Brain microvascular endothelial cell (primary cell): ENCODE measurements around the gene PEX1.

Experiments
- DNase-seq: peaks from one replicate; pipeline ENCODE4 v3.0.0-alpha.2; 2020
- H3K27ac ChIP-seq: fragments of 250-450 bp; sonication (Bioruptor Pico); 2 replicates; pipeline ENCODE4 v1.5.1; 2020; ENCODE audit warnings: mild to moderate bottlenecking, moderate library complexity
- H3K27me3 ChIP-seq: fragments of 250-450 bp; sonication (Bioruptor Pico); replicated peaks from 2 replicates; pipeline ENCODE4 v1.5.1; 2020; ENCODE audit warnings: mild to moderate bottlenecking
- H3K36me3 ChIP-seq: fragments of 250-450 bp; sonication (Bioruptor Pico); replicated peaks from 2 replicates; pipeline ENCODE4 v1.5.1; 2020; ENCODE audit warnings: mild to moderate bottlenecking
- H3K4me3 ChIP-seq: 2 replicates; pipeline ENCODE4 v1.5.1; 2011; ENCODE audit warnings: low read depth, mild to moderate bottlenecking, control low read depth, low read length, moderate library complexity
- CTCF ChIP-seq: IDR thresholded peaks from 2 replicates; pipeline ENCODE4 v1.5.1; 2011; ENCODE audit warnings: low read depth, mild to moderate bottlenecking, moderate library complexity, low read length, control low read depth, inconsistent platforms; ENCODE audit errors: missing control alignments
- in situ Hi-C: cut with HindIII; loops from 2 replicates; pipeline ENCODE4 v1.10.0; 2017; ENCODE audit warnings: low sequenced_read_pairs, low pct_ligation_motif_present

PEX1 gene

DNA sequence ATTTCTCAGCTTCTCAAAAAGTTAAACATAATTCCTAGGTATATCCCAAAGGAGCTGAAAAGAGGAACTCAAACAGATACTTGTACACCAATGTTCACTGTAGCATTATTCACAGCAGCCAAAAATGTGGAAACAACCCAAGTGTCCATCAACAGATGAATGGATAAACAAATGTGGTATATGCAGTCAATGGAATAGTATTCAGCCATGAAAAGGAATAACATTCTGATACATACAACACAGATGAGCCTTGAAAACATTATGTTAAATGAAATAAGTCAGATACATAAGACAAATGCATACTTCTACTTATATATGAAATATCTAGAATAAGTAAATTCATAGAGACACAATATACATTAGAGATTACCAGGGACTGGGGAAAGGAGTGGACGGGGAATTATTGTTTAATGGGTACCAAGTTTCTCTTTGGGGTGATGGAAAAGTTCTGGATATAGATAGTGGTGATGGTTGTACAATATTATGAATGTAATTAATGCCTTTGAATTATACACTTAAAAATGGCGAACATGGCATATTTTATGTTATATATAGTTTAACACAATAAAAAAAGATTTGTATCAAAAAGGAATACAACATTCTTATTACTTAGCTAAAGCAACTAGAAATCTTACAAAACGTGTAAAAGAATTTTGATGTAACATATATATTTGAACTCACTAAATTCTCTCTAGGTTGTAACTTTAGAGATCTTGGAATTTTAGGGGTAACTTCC lies 15.0 kb downstream of the PEX1 start:
- H3K27ac ChIP-seq, result no peak overlapping the region
- no peaks in the 10 kb centered on the region for H3K27me3 ChIP-seq
- in situ Hi-C loops, result no loop called here
- no peak for TF ChIP-seq CTCF
- H3K4me3 ChIP-seq, result no peak overlapping the region
- DNase-seq, result no peak
- no peaks in the 10 kb centered on the region for H3K36me3 ChIP-seq

DNA sequence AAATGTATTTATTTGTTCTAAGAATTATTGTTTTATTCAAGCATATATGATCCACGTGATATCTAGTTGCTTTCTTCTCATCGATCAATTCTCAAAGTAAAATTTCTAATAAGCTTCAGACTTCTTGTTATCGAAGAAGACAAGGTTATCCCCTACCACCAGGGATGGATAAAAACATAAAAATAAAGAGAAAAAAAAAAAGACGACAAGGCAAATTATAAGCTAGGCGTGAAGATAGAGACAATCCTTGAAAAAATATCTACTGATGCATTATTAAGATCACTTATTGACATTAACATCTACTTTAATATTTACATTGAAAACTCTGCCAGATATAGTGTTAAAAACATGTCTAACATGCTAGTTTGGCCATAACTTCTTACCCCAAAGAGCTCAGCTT lies 19.4 kb downstream of the PEX1 start:
- in situ Hi-C loops, result no loop called here
- TF ChIP-seq CTCF, result no peak
- no peaks in the 10 kb centered on the region for H3K27me3 ChIP-seq
- no peak for DNase-seq
- H3K27ac ChIP-seq, result no peak overlapping the region
- no peaks in the 10 kb centered on the region for H3K36me3 ChIP-seq
- no peak overlapping the region for H3K4me3 ChIP-seq

DNA sequence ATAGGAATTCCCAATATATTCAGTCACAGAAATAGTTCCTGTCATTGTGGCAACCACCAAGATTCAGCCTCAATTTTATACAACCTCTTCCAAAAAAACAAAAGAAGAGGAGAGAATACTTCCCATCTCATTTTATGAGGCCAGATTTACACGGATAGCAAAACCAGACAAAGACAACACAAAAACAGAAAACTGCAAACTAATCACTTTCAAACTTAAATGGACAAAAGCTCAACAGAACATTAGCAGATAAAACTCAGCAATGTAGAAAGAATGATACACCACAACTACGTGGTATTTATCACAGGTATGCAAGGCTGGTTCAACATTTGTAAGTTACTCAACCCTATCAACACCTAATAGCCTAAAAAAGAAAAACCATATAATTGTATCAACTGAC lies 22.0 kb downstream of the PEX1 start:
- no peaks in the 10 kb centered on the region for H3K36me3 ChIP-seq
- no peak overlapping the region for H3K4me3 ChIP-seq
- H3K27me3 ChIP-seq, result no peaks in the 10 kb centered on the region
- H3K27ac ChIP-seq, result no peak overlapping the region
- TF ChIP-seq CTCF, result no peak
- no peak for DNase-seq
- in situ Hi-C loops, result no loop called here

- in situ Hi-C loops, result no loop called here
- Histone ChIP-seq H3K36me3 (no peaks in the 10 kb centered on the region), H3K27me3 (no peaks in the 10 kb centered on the region), H3K27ac (no peak overlapping the region), H3K4me3 (no peak overlapping the region)
- DNase-seq, result no peak
- TF ChIP-seq CTCF, result no peak
Measured at GRCh38 chr7:92504563-92504962, 23.8 kb downstream of the PEX1 start.

DNA sequence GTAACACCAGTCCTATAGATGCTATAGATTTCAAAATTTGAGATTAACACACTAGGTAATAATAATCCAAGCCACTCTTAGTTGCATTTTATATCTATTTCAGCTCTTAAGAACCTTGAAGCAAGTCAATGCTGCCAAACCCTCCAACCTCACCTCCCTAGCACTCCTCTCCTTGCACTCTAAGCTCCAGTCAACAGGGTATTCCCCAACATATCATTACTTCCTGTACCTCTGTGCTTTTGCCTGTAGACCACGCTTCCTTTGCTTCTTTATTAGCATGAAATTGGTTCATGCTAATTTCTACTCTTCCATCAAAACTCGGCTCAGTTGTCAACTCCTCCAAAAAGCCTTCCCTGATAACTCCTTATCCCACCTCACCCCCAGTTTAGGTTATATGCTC lies 24.6 kb downstream of the PEX1 start:
- in situ Hi-C loops, result no loop called here
- Histone ChIP-seq H3K27ac (no peak overlapping the region), H3K36me3 (peaks cover 4% of the 10 kb centered on the region), H3K27me3 (no peaks in the 10 kb centered on the region), H3K4me3 (no peak overlapping the region)
- TF ChIP-seq CTCF, result no peak
- no peak for DNase-seq

DNA sequence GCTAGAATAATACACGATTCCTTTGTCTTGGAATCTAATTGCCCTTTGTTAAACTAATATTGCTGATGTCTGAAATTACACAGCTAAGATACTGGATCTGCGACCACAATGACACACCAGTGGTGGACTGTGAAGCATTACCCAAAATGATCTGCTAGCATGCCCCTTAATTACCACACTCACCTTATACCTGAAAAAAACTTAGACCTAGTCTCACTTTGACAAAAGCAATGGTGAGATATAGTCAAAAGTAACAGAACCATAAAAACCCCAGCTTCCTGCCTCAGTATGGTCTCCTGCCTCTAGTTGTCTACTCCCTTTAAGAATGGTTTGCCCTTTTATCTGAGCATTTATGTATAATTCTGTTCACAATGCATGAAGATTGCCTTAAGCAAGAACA lies 29.8 kb downstream of the PEX1 start:
- peaks cover 6% of the 10 kb centered on the region for H3K36me3 ChIP-seq
- in situ Hi-C loops, result no loop called here
- no peak overlapping the region for H3K4me3 ChIP-seq
- H3K27ac ChIP-seq, result no peak overlapping the region
- no peak for DNase-seq
- TF ChIP-seq CTCF, result no peak
- no peaks in the 10 kb centered on the region for H3K27me3 ChIP-seq
